ENCODE results near the gene AP3B1.

Gene AP3B1

GRCh38 chr5:78221467-78221866 lies 73.0 kb downstream of the AP3B1 start:
- H3K9ac ChIP-seq (ENCODE audit: low read length): no peak overlapping the region
- no peaks in the 10 kb centered on the region for H3K27me3 ChIP-seq (ENCODE audit: low read depth, low read length)
- H3K79me2 ChIP-seq (ENCODE audit: low read length): no peaks in the 10 kb centered on the region
- TF ChIP-seq EZH2phosphoT487 (IDR thresholded peaks at IDR 0.05; ENCODE audit: low read depth) (no peak), CTCF (IDR thresholded peaks at IDR 0.05; ENCODE audit: low read depth, low read length) (no peak)
- H4K20me1 ChIP-seq (ENCODE audit: insufficient read depth, low read length): no peaks in the 10 kb centered on the region
- H3K4me1 ChIP-seq (ENCODE audit: low read length): peaks cover 27% of the 10 kb centered on the region
- peaks cover 4% of the 10 kb centered on the region for H3K36me3 ChIP-seq (replicated peaks; ENCODE audit: low read depth, low read length)
- no peak overlapping the region for H2AFZ ChIP-seq (ENCODE audit: low read depth, low read length)
- peak overlapping the region; percentile 41; the same call in 1 of the 2 replicates for H3K4me2 ChIP-seq (ENCODE audit: low read length)
- no peak overlapping the region for H3K27ac ChIP-seq (ENCODE audit: low read length)
- no peak overlapping the region for H3K4me3 ChIP-seq (ENCODE audit: low read length)
- no peaks in the 10 kb centered on the region for H3K9me3 ChIP-seq (ENCODE audit: insufficient read depth, low read length)

- peaks cover 2% of the 10 kb centered on the region for H3K36me3 ChIP-seq (replicated peaks; ENCODE audit: low read depth, low read length)
- H3K4me1 ChIP-seq (ENCODE audit: low read length): peaks cover 7% of the 10 kb centered on the region
- H3K4me3 ChIP-seq (ENCODE audit: low read length): no peak overlapping the region
- TF ChIP-seq CTCF (IDR thresholded peaks at IDR 0.05; ENCODE audit: low read depth, low read length): no peak
- TF ChIP-seq EZH2phosphoT487 (IDR thresholded peaks at IDR 0.05; ENCODE audit: low read depth): no peak
- no peak overlapping the region for H2AFZ ChIP-seq (ENCODE audit: low read depth, low read length)
- no peaks in the 10 kb centered on the region for H3K79me2 ChIP-seq (ENCODE audit: low read length)
- no peaks in the 10 kb centered on the region for H3K27me3 ChIP-seq (ENCODE audit: low read depth, low read length)
- no peak overlapping the region for H3K27ac ChIP-seq (ENCODE audit: low read length)
- H4K20me1 ChIP-seq (ENCODE audit: insufficient read depth, low read length): no peaks in the 10 kb centered on the region
- H3K9ac ChIP-seq (ENCODE audit: low read length): no peak overlapping the region
- H3K4me2 ChIP-seq (ENCODE audit: low read length): no peak overlapping the region
- no peaks in the 10 kb centered on the region for H3K9me3 ChIP-seq (ENCODE audit: insufficient read depth, low read length)
These were observed 78.5 kb downstream of the AP3B1 start for GRCh38 chr5:78215972-78216371.

- Histone ChIP-seq H3K4me1 (ENCODE audit: low read length) (peaks cover 7% of the 10 kb centered on the region), H3K27me3 (ENCODE audit: low read depth, low read length) (no peaks in the 10 kb centered on the region), H3K79me2 (ENCODE audit: low read length) (no peaks in the 10 kb centered on the region), H3K4me3 (ENCODE audit: low read length) (no peak overlapping the region), H3K27ac (ENCODE audit: low read length) (no peak overlapping the region), H3K36me3 (replicated peaks; ENCODE audit: low read depth, low read length) (no peaks in the 10 kb centered on the region), H2AFZ (ENCODE audit: low read depth, low read length) (no peak overlapping the region), H3K4me2 (ENCODE audit: low read length) (no peak overlapping the region), H4K20me1 (ENCODE audit: insufficient read depth, low read length) (no peaks in the 10 kb centered on the region), H3K9me3 (ENCODE audit: insufficient read depth, low read length) (no peaks in the 10 kb centered on the region), H3K9ac (ENCODE audit: low read length) (no peak overlapping the region)
- no peak for TF ChIP-seq EZH2phosphoT487 (IDR thresholded peaks at IDR 0.05; ENCODE audit: low read depth)
- TF ChIP-seq CTCF (IDR thresholded peaks at IDR 0.05; ENCODE audit: low read depth, low read length): no peak
These were observed 78.9 kb downstream of the AP3B1 start for GRCh38 chr5:78215565-78215964.

GRCh38 chr5:78213799-78214198 lies 80.7 kb downstream of the AP3B1 start:
- H3K4me1 ChIP-seq (ENCODE audit: low read length): peaks cover 7% of the 10 kb centered on the region
- H4K20me1 ChIP-seq (ENCODE audit: insufficient read depth, low read length): no peaks in the 10 kb centered on the region
- TF ChIP-seq EZH2phosphoT487 (IDR thresholded peaks at IDR 0.05; ENCODE audit: low read depth) (no peak), CTCF (IDR thresholded peaks at IDR 0.05; ENCODE audit: low read depth, low read length) (no peak)
- H3K36me3 ChIP-seq (replicated peaks; ENCODE audit: low read depth, low read length): no peaks in the 10 kb centered on the region
- H3K4me3 ChIP-seq (ENCODE audit: low read length): no peak overlapping the region
- no peaks in the 10 kb centered on the region for H3K9me3 ChIP-seq (ENCODE audit: insufficient read depth, low read length)
- H3K27ac ChIP-seq (ENCODE audit: low read length): no peak overlapping the region
- H3K9ac ChIP-seq (ENCODE audit: low read length): no peak overlapping the region
- no peak overlapping the region for H3K4me2 ChIP-seq (ENCODE audit: low read length)
- no peaks in the 10 kb centered on the region for H3K79me2 ChIP-seq (ENCODE audit: low read length)
- H3K27me3 ChIP-seq (ENCODE audit: low read depth, low read length): no peaks in the 10 kb centered on the region
- H2AFZ ChIP-seq (ENCODE audit: low read depth, low read length): no peak overlapping the region

Measured in OCI-LY3 (cell line).